HL-60/S4 treated with retinoic acid at 250 ng/mL for 4 days and 3 days (cell line): ENCODE results near the gene CIRBP.

ENCODE experiments used
- in situ Hi-C: fragments of 300-500 bp; cut with MboI; formaldehyde crosslinking; loops from 2 replicates; pipeline ENCODE4 v1.7.0; 2022; ENCODE audit warnings: low sequenced_read_pairs

The CIRBP gene

GRCh38 chr19:1288833-1289685, 19.9 kb downstream of the CIRBP start:
- in situ Hi-C loops, result no loop called here

DNA sequence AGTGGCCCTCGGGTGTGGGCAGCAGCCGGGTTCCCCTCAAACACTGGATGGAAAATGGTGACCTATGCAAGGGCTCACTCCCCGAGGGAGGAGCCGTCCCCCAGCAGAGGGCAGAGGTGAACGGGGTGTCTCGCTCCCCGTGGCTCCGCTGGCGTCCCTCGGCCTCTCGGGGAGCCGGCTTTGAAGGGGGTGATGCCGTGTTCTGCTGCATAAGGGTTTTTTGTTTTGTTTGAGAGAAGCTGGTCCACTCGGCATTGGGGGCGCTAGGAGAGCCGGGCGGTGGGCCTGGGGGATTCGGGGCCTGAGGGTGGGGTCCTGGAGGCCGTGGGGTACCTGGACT, 20.5 kb downstream of the CIRBP start:
- in situ Hi-C loops, result no loop called here

DNA sequence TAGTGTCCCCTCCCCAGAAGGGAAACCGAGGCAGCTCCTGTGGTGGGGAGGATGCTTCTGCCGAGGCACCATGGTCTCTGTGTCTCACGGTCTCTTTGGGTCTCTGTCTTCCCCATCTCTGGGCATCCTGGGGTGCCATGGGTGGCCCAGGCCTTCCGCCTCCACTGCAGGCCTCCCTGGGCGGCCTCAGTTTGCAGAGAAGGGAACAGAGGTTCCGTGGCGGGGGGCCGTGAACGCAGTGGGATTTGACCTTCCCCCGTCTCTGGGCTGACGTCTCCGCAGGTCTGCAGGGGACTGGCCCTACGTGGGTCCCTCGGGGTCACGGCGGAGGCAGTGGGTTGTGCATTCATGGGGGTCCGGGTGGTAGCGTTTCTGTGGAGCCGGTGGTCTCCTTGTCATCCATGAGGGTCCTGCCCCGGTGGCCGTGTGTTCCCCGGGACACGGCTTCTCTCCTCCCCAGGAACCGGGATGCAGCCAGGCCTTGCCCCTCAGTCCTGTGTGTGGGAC, 21.1 kb downstream of the CIRBP start:
- in situ Hi-C loops, result no loop called here

- in situ Hi-C loops, result no loop called here
These were observed 21.8 kb downstream of the CIRBP start for GRCh38 chr19:1290703-1291651.

GRCh38 chr19:1291761-1292418, 22.8 kb downstream of the CIRBP start:
- in situ Hi-C loops, result no loop called here

- in situ Hi-C loops, result no loop called here
These were observed 23.5 kb downstream of the CIRBP start for GRCh38 chr19:1292419-1293151.

DNA sequence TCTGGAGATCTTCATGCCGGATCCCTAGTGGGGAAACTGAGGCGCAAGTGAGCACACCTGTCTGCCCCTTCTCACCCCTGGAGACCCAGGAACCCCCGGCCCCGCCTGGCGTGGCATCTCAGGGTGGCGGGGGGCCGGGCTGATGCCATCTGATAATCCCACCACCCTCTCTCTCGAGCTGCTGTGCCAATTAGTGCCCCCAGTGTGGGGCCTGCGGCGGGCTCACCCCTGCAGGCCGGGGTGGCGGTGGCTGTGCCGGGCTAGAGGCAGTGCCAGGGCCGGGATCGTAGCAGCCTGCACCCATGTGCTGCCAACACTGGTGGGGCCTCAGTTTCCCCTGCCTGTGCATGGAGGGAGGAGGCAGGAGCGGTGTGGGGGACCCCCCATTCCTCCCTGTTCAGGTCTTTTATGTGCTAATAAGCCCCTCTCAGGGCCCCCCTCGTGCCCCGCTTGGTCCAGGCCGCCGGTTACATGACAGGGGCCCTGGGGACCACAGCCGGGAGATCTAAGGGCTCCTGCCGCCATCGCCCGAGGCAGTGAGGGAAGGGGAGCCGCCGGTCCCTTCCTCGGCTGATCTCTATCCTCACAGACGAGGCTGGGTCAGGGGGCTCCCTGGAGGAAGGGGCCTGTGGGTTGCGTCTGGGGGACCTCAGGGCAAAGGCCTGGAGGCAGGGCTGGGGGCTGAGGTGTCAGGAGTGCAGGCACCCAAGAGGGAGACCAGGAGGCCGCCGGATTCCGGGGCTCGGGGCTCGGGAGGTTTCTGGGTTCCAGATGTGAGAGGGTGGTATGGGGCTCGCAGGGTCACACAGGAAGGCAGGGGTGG, 24.9 kb downstream of the CIRBP start:
- in situ Hi-C loops, result no loop called here

DNA sequence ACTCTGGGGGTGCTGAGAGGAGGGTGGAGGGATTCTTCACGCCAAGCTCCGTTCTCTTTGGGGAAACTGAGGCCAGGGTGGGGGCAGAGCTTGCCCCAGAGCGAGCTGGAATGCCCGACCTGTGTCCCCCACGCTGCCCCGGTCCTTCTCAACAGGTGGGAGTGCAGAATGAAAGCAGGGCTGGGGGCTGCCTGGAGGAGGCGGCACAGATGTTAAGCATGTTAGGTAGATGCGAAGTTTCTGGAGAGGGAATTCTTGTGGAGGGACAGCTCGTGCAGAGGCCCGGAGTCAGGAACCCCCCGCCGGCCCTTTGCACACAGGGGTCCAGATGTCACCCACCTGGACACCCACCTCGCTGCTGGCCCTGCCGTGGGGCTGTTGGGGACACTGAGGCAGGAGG, 25.6 kb downstream of the CIRBP start:
- in situ Hi-C loops, result no loop called here

DNA sequence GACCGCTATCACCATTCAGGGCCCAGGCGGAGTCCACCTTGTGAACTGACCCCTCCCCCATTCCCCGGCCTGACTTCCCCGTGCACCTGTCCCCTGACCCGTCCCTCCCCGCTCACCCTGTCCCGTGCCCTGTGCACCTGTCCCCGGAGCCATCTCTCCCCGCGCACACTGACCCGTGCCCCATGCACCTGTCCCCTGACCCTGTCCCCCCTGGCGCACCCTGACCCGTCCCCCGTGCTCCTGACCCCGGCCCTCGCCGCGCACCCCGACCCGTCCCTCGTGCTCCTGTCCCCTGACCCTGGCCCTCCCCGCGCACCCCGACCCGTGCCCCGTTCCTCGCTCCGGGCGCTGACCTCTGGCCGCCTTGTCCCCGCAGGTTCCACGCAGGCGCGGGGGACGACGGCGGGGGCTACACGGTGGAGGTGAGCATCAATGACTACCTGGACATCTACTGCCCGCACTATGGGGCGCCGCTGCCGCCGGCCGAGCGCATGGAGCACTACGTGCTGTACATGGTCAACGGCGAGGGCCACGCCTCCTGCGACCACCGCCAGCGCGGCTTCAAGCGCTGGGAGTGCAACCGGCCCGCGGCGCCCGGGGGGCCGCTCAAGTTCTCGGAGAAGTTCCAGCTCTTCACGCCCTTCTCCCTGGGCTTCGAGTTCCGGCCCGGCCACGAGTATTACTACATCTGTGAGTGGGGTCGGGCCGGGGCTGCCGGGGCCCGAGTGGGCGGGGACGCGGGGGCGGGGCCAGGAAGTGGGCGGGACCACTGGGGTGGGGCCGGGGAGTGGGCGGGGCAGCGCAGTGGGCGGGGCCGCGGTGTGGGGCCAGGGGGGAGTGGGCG, 26.3 kb downstream of the CIRBP start:
- in situ Hi-C loops, result no loop called here

- in situ Hi-C loops, result no loop called here
These were observed 26.9 kb downstream of the CIRBP start for GRCh38 chr19:1296078-1296477.

GRCh38 chr19:1296575-1297271, 27.6 kb downstream of the CIRBP start:
- in situ Hi-C loops, result no loop called here

DNA sequence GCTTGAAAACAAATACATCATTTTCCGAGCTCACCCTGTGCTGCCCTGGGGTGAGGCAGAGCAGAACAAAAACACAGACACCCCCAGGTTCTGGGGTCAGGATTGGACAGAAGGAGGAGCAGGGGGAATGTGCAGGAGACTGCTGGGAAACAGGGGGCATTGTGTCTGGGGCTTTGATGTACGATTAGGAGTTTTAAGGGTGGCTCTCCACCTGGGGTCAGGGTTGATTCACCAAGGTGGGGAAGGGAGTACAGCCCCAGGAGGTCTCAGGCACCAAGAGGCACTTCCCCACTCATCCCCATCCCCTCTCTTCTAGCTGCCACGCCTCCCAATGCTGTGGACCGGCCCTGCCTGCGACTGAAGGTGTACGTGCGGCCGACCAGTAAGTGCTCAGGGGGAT, 29.1 kb downstream of the CIRBP start:
- in situ Hi-C loops, result no loop called here

DNA sequence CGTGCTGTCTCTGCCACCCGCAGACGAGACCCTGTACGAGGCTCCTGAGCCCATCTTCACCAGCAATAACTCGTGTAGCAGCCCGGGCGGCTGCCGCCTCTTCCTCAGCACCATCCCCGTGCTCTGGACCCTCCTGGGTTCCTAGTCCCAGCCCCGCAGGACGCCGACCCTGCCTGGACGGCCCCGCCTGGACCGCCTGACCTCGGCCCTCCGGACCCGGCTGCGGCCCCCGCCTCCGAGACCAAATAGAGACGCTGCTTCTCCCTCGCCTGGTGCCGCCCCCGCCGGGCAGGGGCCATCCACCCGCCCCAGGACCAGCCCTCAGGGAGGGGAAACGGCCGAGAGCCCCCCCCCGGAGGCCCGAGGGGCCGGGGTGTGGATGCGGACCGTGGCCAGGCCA, 30.7 kb downstream of the CIRBP start:
- in situ Hi-C loops, result no loop called here

GRCh38 chr19:1300744-1301490, 31.8 kb downstream of the CIRBP start:
- in situ Hi-C loops, result no loop called here

DNA sequence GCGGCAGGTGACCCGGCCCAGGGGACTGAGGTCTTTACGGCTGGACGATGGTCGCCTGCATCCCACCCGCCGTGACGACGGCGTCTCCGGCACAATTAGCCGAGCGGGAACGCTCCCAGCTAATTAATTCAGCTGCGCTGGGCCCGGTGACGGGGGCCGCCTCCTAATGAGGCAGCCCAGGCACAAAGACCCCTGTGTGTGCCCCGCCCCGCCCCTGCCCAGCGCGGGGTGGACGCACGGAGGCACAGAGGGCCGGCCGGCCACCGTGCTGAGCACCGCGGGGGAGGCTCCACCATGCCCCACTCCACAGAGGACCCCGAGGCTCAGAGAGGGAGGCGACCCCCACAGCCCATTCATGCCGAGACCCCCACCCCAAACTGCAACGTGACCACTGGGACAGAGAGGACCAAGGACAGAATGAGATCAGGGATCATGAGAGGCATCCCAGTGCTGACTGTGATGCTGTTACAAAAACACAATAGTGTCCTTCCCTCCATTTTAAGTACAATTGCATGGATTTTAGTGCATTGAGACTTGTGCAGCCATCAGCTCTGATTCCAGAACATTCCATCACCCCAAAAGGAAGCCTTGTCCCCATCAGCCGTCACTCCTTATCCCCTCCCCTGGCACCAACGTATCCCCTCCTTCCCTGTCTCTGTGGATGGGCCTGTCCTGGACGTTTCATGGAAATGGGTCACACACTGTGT, 33.6 kb downstream of the CIRBP start:
- in situ Hi-C loops, result no loop called here

DNA sequence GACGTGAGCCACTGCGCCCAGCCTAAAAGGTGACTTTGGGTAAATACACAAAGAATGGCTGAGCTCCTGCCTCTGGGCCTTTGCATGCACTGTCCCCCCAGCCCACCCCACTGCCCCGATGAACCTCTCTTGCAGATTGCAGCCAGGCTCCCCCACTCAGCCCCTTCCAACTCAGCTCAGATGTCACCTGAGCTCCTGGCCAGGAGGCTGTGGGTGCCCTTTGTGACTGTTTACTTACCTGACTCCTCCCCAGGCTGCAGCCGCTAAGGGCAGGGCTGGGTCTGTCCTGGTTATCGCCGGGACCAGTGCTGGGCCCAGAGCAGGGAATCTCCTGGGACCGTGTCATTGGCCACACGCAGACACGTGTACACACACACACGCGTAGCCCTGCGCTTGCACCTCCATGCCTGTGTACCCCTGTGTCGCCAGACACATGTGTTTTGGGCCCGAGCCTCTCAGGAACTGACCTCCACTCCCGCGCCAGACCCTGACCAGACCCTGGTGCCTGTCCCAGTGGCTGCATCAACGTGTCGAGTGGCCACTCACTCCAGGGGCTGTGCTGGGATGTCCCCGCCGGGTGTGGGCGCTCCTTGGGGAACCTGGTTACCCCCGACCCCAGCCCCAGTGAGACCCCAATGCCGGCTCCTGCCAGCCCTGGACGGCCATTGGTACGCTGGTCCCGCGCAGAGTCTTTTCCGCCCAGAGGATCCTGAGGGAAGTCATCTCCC, 35.2 kb downstream of the CIRBP start:
- in situ Hi-C loops, result no loop called here
